ENCODE data around the gene ABCA3.
"Not testable (repeated sequence)": the region's sequence is repeated elsewhere in the genome, so short reads cannot be mapped to it uniquely, and the experiment has no call there.

Gene ABCA3

DNA sequence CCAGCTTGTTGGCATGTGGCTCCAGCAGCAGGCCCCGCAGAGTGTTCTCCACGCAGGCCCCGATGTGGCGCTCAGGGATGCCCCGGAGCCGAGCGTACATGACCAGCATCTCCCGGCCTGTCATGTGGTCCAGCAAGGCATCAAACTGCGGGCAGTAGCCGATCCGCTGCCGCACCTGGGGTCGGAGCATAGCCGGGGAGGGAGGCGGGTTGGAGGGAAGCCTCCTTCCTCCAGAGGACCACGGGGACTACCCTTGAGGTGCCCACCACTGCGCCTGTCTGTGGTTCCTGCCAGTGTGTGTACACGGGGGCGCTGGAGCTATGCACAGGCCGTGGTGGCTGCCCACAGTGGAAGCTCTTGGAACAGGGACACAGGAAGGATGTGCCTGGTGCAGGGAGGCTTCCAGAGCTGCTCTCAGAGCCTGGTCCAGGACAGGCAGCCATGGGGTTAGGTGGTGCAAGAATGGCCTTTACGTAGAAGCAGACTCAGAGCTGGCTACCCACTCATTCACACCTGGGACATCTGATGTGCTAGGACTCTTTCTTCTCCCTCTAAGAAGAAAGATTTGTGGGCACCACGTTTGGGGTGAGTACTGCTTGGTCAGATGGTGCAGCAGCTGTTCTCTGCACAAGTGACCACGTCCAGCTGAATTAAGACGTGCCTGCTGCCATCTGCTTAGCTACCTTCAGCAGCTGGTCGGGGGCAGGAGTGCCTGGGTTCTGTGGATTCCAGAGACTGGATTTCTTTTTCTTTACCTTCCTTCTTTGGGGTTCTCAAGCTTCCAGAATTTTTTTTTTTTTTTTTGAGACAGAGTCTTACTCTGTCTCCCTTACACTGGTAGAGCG is 61.4 kb downstream of the ABCA3 start:
- no peak for DNase-seq

DNA sequence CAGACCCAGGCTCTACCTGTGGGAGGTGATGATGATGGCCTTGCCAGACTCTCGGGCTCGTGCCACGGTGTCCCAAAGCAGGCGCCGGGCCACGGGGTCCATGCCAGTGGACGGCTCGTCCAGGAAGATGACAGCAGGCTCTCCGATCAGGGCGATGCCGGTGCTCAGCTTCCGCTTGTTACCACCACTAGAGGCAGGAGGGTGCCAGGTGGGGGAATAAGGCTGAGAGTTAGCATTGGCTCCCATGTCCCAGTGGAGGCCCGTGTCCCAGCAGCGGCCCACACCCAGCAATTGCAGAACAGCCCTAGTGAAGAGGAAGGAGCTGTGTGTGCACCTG is 62.3 kb downstream of the ABCA3 start:
- DNase-seq = no peak

DNA sequence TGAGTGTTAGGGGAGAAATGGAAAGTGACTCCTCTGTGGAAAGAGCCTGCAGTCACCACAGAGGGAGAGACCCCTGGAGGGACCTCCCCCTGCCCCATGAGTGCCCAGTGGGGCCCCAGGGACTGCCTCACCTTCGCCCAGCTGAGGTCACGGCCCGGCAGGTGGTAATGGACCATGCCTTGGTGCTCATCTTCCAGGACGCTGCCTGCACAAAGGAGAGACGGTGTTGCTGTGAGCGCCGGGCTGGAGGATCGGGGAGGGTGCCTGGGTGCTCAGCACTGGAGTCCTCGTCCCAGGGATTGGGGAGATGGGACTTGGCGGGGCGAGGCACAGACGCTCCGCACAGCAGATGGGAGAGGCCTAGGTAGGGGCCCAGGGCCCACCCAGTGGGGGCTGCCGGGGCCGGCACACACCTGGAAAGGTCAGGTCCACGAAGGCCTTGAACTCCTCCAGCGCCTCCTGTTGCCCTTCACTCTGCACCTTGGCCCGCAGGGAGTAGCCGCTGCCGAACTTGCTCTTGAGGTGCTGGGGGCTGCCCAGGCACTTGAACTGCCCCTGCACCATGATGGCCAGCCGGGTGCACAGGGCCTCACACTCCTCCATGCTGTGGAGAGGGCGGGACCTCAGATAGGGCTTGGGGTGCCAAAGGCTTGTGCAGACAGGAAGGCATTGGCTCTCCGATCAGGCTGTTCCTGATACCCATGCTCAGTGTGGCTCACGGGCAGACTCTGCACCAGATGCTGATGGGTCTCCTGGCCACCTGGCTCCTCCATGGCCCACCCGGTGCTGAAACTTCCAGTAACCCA is 62.9 kb downstream of the ABCA3 start:
- DNase-seq = no peak

DNA sequence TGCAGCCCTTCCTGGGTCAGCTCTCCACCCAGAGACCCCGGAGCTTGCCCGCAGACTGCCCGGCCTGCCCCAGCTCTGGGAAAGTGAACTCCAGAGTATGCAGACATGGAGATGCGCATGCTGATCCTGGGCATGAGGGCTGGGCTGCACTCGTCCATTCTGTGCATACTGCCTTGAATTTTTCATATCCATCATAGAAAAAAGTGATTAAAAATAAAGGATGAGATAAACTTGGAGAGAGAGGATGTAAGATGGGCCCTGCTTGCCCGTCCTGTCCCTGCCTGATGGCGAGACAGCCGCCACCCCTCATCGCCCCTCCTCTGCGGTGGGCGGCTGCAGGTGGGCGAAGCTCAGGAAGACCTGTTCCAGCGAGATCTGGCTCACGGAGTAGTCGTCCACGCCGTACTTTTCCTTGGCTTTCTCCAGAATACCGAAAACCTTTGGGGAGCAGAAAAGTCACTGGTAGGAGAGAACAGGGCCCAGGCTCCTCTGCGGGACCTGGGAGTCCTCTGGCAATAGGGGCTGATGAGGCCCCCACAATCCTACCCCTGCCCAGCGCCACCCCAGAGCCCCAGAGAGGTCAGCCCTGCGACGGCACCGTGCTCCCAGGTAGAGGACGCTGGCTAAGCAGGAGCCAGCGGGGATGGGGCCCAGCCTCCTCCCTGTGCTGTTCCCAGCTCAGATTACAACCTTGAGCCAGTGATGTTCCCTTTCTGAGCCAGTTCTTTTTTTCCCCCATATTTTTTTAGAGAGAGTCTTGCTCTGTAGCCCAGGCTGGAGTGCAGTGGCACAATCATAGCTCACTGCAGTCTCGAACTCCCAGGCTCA is 63.9 kb downstream of the ABCA3 start:
- DNase-seq = no peak

DNA sequence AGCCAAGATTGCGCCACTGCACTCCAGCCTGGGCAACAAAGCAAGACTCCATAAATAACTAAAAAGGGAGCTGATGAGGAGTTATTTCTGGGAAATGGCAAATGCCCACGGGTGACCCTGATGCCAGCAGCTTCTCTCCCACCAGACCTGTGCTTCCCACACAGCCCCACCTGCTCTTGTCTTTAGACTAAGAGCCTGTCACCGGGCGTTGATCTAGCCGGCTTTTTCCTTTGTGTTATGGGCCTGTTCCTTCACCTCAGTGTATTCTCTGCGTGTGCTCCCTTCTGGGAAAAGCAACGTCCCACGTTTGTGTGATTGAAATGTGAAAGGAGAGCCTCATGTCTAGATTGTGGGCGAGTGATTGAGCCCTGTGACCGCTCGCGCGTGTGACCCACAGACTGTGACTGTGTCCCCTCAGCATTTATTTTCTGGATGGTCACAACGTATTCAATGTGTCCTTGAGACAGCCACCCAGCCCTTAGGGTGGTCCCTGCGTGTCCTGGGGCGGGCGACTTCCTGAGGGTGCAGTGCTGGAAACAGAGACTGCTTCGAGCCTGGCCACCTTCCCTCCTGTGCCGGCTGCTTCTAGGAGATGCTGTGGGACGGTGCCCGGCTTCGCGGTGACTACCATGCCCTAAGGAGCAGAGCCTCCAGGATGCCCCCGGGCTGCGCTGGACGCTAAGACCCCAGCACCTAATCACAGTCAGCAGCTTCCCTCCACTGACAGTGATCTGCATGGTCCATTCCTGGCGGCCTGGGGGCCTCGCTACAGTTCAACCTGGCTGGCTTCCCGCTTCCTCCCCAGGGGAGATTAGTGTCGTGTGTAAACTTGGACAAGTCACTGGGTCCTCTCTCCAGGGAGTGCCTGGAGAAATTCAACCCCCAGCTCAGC is 64.8 kb downstream of the ABCA3 start:
- DNase-seq = no peak

DNA sequence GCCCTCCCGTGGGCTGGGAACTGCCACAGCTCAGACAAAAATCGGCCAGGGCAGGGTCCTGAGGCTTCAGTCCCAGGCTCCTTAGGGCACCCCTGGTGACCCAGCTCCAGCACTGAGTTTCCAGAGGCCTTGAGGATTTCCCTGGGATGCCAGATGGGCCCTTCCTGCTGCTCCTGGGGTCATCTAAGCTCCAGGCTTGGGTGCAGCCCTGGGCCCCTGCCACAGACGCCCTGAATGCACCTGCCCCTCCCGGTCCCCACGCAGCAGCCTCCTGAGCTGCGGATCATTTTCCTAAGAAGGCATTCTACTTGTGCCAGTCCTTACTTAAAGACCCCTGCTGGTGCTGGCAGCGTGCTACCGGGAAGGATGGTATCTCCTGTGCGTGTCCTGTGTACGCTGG is 66.6 kb downstream of the ABCA3 start:
- DNase-seq = no peak

DNA sequence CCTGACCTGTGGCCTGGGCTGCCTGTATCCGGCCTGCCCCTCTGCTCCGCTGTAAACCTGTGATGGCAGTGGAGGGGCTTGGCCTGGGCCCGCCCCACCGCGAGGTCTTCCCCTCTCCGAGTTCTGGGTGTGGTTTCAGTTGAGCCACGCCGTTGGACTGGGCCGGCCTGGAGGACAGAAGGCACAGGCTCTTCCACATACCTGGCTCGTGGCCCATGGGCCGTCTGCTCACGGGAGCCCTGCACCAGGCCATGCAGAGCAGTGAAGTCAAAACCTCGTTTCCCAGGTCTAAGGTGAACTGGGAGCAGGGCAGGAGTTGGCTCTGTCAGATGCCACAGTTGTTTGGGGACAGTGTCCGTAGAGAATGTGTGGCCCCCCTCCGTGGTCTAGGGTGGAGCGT is 67.0 kb downstream of the ABCA3 start:
- no peak for DNase-seq

DNA sequence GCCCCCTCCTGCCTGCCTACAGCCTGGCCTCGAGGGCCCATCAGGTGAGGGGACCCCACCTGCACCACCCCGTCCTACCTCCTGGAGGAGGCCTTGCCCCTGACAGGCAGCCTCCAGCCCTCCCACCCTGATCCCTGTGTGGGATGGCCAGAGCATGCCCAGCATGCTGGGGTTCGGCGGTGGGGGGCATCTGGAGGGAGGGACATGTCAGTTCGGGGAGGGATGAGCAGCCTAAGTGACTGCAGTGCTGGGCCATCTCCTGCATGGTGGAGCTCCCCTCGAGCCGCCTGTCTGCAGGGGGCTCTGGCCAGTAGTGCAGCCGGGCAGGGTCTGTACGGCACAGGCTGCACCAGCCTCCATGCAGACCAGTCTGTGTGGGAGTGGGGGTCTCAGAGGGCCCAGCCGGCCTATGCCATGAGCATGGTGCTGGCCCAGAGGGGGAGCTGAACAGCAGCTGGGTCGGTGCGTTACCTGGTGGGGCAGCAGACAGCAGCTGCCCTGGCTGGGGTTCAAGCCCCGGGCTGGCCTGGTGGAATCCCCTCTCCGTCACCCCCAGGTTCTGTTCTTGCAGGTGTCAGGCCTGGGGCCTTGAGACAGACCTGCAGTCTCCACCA is 68.6 kb downstream of the ABCA3 start:
- DNase-seq = no peak

DNA sequence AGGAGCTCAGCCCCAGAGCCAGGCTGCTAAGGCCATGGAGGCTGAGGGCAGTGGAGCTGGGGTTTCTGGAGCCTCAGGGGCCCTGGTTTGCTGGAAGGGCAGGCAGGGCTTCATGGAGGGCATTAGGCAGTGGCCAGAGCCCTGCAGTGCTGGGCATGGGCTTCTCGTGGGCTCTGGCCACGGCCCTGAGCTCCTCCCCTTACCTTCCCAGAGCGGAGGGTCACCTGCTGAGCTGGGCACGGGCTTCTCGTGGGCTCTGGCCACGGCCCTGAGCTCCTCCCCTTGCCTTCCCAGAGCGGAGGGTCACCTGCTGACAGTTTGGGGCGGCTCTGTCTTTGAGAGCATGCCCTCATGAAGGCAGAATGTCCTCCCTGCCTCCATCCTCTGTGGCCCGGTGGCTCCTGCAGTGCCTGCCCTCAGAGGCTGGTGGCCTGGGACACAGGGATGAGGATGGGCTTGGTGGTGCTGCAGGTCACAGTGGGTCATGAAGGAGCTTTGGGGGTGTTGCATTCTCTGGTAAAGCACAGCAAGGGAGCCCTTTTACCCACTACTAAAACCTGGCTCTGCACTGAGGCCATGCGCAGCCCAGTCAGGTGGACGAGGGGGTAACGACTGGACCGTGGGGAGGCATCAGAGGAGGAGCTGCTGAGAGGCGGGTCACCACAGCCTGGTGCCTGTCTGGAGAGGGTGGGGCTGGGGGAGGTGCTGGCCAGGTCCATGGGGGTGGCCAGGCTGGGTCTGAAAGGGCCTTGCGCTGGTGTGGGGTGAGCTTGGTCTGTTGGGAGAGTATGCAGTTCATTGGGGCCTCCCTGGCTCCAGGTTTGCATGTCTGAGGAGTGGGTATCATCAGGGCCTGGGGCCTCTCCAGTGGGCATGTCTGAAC is 69.7 kb downstream of the ABCA3 start:
- DNase-seq = no peak

DNA sequence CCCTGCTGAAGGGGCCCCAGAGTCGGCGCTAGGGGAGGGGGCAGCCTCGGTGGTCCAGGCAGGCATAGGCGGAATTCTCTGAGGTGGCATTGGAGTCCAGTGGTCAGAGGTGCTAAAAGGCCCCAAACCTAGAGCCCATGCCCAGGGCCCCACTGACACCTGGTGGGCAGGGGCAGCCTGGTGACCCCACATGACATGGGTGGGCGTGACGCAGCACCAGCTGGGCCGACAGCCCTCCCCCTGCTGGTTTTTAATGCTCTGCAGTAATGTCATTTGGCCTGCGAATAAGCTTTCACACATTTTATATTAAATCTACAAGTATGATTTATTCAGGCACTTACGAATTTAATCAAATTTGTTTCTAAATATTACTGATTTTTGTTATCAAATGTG is 70.5 kb downstream of the ABCA3 start:
- no peak for DNase-seq

DNA sequence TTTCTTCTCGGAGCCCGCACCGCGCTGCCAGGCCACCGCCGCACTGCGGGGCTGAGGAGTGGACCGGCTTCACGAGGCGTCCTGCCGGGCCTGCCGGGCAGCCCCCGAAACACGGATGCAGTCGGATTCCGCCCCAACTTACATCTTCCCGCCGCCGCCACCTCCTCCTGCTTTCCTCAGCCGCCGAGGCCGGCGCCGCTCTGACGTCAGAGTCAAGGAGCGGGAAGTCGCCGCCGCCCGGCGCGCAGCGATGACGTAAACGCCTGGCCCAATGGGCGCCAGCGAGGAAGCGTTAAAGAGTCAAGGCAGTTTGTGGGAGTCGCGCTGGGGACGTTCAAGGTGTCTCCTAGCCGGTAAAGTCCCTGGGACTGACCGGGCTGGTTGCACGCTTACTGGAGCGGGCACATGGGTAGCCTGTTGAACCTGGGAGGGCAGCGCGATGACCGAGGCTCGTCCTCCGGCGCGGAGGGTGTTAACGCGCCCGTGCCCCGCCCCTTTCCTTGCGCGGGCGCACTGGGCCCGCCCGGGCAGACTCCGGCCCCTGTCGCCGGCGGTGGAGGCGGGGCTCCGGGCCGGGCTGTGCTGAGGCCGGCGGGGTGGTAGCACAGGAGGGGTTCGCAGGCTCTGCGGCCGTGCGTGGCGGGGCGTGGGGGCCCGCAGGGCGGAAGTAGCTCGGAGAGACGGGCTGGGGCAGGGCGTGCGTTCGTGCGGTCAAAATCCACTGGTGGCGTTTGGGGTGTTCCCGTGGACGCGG is 72.4 kb downstream of the ABCA3 start, which contains the start of gene RNPS1:
Gene RNPS1 (minus strand): TSS at position 214 of the 754 bp plus-strand sequence. CDS start 3,483 bp downstream, outside the sequence.
- peak; percentile 95 for DNase-seq

DNA sequence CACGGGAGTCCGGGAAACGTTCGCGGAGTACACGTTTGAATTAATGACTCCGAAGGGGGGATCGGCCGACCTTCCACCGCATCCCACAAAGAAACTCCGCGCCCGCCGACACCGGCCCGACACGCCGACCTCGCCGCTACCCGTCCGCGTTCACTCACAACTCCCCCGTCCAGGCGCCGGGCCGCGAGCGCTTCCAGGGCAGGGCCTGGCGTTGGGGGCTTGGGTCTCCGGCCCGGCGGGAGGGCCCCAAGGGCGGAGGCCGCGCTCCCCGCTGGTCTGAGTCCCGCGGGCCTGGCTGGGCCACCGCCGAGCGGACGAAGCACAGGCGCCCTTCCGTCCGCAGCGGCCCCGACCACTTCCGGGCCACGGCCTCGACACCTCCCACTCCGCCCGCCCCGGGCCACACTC is 73.0 kb downstream of the ABCA3 start:
- DNase-seq = not testable (repeated sequence)

DNA sequence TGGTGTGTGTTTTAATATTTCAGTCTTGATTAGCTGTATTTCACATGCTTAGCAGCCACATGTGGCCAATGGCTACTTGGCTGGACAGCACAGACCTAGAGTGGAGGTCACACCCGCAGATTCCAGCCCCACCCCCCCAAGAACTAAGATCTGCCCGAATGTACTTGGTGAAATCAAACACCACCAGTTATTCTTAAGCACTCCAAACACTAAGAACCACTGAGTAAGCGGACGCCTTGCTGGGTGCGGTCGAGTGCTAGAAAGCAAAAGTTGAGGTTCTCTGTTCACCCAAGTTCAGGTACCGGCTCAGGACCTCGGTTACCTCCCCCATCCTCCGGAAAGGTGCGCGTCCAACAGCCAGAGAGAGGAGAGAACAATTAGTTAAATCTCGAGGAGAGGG is 73.6 kb downstream of the ABCA3 start:
- DNase-seq = not testable (repeated sequence)

DNA sequence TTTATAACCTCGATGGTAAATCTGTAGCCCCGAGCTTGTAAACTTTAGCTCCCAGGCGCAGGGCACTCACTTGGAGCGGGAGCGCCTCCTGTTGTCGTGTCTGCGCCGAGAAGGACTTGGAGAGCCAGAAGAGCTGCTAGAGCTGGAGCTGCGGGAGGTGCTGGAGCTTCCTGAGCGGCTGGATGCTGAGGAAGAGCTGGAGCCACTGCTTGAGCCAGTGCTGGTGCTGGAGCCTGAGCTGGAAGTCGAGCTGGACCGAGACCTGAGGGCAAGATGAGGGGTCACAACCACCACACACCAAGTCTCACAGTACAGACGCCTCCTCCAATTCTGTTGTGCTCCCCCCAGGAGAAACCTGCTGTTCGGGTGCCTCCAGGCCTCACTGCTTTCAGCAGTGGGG is 77.5 kb downstream of the ABCA3 start:
- not testable (repeated sequence) for DNase-seq

DNA sequence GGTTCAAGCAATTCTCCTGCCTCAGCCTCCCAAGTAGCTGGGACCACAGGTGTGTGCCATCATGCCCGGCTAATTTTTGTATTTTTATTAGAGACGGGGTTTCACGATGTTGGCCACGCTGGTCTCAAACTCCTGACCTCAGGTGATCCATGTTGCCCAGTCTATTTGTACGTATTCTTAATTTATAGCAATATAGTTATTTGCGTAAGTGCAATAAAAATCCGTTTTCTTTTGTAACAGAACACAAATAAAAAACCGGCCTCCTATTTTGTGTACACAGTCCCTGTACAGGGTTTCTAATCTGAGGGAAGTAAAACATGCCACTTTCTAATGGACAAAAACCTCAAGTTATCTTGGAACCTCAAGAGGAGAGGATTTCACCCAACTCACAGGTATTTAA is 80.3 kb downstream of the ABCA3 start:
- DNase-seq = no peak

DNA sequence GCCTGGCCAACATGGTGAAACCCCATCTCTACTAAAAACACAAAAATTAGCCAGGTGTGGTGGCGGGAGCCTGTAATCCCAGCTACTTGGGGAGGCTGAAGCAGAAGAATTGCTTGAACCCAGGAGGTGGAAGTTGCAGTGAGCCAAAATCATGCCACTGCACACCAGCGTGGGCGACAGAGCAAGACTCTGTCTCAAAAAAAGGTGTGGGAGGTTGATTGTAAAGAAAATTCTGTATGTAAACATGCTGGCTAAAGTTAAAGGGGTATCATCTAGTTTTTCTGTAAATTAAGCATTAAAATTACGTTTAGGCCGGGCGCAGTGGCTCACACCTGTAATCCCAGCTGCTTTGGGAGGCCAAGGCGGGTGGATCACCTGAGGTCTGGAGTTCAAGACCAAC is 82.0 kb downstream of the ABCA3 start:
- not testable (repeated sequence) for DNase-seq

DNA sequence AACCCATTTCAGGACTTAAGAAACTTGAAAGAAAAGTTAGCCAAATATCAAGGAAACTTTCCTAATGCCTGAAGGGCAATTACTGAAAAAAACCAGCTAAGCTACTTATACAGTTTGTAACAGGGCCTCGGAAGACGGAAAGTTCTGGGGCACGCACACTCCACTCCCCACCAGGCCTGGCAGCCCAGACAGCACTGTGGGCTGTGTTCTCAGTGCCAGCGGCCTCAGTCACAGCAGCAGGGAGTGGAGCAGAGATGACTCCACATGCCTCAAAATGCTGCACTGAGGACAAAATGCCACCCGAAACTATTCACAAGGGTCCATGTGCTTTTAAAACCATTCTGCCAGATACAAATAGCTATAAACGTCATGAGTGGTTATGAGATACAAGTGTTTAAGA is 82.8 kb downstream of the ABCA3 start:
- no peak for DNase-seq

DNA sequence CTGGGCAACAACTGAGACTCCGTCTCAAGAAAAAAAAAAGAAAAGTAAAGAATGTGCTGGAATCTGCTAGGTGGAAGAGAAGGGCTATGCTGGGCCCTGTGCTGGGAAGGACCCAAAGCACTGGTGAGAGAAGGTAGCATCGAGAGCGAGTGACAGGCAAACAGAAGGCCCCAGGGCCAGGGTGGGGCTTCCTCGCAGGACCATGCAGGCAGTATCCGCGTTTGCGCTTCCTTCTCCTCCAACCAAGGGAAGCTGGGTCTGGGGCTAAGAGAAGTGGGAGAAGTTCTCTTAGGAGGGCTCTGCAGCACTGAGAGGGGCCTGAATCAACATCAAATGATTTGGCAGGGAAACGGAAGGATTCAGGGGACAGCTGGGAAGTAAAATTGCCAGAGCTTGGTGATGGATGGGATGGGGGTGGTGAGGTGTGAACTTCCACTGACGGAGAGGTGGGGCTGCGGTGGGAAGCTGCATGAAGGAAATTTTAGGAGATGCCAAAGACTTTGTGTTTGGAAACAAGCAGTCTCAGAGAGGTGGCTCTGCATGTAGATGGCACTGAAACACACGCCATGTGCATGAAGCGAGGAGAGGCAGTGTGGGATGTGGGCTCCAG is 83.9 kb downstream of the ABCA3 start:
- no peak for DNase-seq

DNA sequence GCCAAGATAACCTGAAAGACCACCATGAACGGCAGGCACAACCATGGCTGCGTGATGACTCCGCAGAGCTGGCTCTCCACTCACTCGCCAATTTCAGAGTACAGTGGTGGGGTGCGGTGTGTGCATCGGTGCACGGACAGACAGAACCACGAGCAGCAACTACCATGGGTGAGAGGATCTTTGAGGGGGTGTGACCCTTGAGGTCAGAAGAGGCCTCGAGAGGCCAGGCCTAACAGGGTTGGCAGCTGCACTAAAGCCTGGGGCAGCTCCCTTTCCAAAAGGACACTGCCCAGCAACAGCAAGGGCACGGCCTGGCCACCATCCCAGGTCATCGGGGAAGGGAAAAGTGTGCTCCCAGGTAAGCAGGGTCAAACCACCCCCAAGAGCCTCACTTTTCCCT is 87.2 kb downstream of the ABCA3 start:
- no peak for DNase-seq

DNA sequence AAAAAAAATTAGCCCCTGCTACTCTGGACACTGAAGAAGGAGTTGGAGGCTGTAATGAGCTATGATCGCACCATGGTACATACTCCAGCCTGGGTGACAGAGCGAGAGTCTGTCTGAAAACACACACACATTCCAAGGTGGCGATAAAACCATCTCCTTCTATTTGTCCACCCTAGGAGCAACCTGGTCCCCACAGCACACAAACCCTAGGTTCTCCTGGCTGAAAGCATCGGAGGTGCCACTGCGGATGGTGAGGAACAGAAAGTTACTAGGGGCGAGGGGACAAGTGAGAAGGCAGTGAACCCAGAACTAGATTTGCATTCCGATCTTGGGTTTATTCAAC is 87.8 kb downstream of the ABCA3 start:
- no peak for DNase-seq

Data from NCI-H226 (cell line).